Stimulated activated CD4-positive, alpha-beta T cell treated with anti-CD3 and anti-CD28 coated beads, Interleukin-1b, Interleukin-23, amount 100 ng/mL, for 4 hours (primary cell): ENCODE measurements around the gene RAD51B.

Source experiments
- DNase-seq, 2 donors: peaks; one replicate each; pipeline ENCODE4 v3.0.0-alpha.2; 2020; ENCODE audit warnings: low read depth in 2 of 2

The RAD51B gene

DNA sequence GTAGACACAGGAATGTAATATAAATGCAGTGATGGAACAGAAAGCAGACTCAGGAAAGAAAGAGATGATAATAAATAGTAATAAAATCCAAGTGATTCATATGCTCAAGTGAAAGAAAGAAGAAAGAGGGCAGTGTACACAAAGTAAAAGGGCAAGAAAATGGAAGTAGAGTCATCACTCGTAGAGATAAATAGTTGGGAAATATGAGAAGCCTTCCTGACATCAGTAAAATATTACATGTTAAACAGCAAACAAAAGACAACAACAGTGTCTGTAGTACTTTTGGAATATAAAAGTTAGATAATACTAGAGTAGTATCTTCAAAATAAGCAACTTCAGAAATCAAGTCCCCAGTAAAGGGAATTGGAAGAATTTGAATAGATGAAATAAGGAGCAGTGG lies 412.3 kb downstream of the RAD51B start:
- no peak for DNase-seq

DNA sequence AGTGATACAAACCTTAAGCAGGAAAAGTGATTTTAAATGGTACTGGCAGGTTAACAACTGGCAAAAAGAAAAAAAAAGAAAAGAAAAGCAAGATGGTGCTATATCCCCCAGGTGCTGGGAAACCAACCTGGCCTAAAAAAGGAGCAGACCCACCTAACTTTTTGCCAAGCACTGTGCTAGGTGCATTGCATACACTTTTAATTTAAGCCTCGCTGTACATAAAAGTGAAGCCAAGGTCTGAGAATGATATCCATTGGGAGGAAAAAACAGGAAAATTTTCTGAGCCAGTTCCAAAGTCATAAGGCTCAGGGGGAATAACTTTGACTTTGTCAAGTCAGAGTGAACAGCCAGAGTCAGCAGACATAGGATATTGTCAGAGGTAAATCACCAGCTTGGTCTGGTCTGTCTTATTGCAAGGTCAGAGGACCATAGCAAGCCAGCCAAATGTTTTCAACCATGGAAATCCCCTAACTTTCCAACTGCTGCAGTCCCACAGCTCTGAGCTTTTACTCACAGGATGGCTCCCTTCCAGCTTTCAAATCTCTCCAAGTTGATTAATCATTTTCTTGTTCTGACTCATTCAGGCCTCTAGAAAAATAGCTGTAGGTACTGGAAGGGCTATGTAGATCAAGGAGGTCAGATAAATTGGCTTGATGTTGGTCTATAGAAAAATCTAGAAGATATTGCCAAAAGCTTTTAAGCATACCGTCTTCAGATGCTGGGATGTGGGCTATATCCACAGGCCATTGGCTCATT lies 412.9 kb downstream of the RAD51B start:
- peak in 1 of 2 donors; percentile 3 for DNase-seq

DNA sequence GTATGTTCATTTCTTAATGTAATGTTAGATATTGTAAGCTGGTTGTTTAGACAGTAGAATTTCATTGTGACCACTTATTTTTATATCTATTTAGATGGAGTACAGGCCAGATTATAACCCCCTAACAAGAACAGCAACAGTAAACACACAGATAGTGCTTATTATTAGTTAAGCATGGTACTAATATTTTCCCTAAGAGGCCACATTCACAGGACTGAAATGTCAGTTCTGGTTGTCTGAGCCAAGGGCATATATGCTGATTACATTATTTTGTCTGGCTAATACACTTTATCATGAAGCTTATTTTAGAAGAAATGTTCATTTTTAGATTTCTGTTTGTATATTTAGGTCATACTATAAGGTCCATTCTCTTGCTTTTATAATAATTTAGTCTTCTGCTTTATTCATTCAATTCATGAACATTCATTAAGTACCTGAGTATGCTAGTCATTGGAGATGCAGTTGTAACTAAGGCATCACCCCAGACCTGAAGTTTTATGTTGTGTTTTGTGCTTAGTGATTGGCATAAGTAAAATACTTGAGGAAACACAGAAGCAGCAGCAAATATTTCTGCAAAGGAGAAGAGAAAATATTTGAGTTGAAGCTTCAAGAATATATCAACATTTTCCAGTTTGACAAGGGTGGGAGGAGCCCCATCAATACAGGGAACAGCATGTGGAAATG lies 413.7 kb downstream of the RAD51B start:
- no peak for DNase-seq

- no peak for DNase-seq
These were observed 414.7 kb downstream of the RAD51B start for GRCh38 chr14:68234101-68234905.

DNA sequence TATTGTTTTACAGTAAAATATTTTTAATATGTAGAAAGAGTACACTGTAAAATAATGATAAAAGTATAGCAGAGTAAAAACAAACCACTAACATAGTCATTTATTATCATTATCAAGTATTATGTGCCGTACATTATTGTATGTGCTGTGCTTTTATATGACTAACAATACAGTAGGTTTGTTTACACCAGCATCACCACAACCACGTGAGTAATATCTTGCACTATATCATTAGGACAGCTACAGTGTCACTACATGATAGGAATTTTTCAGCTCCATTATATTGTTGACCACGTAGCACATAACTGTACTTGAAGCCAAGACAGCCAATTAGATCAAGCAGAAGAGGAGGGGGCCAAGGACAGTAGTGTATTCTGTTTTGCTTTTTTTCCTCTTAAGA lies 415.4 kb downstream of the RAD51B start:
- no peak for DNase-seq

- DNase-seq, result no peak
These were observed 417.2 kb downstream of the RAD51B start for GRCh38 chr14:68236582-68237458.

GRCh38 chr14:68238551-68238950 lies 419.0 kb downstream of the RAD51B start:
- no peak for DNase-seq

- DNase-seq, result no peak
These were observed 419.4 kb downstream of the RAD51B start for GRCh38 chr14:68238976-68239375.

DNA sequence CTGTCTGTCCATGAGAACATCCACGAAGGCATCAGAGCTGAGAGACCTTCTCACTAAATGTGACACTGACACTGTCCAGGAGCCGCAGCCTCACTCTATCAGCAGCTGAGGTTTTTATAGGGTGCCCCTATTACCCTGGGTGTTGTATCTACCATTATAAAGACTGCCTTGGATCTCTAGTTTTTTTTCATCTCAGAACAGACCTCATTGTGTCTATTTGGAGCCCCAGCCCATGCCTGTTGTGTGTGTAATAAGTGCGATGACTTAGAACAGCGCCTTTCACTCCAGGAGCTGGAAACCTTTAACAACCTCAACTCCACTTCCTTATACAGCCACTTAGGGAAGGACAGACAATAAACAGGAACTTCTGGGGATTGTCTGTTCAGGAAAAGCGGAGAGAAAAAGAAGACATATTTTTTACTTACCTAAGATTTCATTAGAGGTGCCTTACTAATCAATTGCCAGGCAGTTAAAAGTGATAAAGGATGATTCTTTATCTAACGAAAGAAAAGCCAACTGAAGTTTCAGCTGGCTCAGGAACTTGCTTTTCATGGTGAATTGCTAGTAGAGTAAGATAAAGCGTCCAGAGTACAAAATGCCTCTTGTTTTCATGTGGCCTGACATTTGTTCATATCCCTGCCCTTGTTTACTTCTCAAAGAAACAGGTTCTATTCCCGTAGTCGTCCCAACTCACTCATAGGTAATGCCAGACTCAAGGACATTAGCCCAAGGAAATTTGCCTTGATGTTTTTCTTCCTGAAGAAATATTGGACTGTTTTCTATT lies 420.6 kb downstream of the RAD51B start:
- DNase-seq, result no peak

- no peak for DNase-seq
These were observed 422.4 kb downstream of the RAD51B start for GRCh38 chr14:68241862-68242487.

- DNase-seq, result no peak
These were observed 424.0 kb downstream of the RAD51B start for GRCh38 chr14:68243450-68244010.

DNA sequence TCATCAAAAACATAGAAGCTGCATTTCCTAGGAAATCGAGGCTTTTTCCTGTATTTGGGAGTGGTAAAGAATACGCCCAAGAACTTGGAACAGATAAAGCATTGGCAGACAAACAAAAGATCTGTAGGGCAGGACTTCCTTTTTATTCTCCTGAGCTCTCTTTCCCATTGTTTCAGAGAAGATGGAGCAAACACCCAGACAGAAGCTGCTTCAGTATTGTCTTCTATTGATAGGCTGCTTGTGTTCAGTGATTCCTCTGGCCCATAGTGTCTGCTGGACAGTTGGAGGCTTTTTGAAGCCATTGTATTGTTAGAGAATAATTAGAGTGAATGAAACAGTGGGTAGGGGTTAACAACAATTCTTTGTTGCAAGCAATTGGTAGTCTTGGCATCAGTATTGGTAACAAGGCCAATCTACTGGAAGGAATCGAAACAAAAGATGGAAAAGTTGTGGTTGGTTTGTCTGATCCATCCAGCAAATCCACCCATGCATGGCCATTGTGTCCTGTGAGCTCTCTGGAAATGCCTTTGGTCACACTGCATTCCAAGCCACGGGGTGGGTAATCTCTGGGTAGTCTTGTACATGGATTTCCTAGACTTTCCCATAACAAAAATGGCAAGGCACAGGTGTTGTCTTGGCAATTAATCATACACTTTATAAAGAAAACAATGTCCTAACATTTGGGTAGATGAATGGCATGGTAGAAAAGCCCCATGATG lies 424.8 kb downstream of the RAD51B start:
- DNase-seq, result no peak

DNA sequence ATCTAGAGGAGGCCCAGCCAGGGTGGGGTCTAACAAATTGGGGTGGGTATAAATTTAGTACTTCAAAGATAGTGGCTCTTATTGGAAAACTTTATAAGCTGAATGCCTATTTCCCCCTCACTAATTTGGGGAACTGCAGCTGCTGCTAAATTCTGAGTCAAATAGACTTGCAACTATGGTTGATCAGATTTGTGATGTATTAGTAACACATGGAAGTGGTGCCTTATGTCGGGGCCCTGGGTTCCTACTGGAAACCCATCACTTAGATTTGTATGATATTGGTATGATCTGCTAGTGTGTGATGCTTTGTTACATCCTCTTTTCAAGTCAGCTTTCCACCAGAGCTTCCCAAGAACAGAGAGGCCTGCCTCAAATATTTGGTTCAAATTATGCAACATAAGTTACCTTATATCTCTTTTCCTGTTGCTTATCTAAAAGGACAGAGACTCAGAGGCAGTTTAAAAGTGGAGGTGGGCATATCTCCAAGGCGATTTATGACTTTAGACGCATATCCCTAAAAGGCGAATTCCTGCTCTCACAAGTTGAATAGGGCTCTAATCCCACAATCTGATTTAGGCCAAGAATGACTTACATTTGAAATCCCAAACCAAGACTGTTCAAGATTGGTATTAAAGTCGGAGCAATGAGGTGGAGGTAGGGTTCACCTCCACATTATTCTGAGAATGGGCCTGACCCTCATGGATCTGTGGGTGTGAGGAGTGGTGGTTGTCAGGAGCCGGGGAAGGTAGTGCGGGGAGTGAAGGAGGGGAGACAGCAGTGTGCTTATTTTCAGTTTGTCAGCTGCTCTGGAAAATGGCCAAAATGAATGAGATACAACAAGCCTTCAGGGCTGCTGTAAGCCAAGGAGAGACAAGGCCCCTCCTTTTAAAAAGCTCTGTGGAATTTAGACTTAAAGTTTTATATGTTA lies 425.8 kb downstream of the RAD51B start:
- DNase-seq, result no peak

DNA sequence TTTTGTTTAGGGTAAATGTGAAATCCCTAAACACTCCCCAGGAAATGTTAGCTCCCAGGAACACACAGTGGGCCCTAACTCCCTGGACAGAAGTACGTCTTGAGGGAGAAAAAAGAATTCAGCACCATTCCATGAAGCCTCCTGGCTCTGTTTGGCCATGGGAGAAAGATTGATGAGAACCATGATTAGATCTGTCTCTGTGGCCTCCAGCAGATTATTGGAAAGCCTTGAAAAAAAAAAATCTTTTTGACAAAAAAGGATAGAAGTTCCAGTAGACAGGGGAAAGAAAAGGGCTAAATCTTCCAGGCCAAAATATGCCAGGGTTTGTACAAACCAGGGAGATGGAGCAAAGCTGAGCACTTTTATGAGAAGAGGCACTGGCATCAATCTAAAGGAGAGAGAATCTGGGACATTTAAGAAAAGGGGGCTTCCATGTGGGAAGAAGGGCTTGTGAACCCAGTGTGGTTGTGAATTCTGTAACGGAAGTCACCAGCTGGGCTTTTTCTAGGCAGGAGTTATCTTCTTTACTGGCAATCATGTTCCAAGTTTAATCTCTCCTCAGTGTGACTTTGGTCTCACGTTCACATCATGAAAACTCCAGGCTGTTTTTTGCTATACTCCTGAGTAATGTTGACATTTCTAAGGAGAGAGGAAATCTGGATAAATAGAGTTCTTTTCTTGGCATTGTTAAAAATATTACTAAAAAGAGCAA lies 426.7 kb downstream of the RAD51B start:
- DNase-seq, result no peak

DNA sequence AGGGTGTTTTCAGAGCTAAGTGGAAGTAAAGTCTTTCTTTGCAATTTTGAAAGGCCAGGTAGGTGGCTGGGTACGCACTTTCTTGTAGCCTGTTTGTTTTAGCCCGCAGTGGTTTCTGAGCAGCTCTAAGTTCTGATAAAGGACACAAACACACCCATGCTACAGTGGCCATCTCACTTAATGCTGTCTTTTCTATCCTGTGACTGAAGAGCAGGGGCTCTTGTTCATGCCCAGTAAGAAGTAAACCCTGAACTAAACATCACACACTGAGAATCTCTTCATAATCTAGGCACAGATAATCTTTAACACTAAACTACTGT lies 427.2 kb downstream of the RAD51B start:
- no peak for DNase-seq

DNA sequence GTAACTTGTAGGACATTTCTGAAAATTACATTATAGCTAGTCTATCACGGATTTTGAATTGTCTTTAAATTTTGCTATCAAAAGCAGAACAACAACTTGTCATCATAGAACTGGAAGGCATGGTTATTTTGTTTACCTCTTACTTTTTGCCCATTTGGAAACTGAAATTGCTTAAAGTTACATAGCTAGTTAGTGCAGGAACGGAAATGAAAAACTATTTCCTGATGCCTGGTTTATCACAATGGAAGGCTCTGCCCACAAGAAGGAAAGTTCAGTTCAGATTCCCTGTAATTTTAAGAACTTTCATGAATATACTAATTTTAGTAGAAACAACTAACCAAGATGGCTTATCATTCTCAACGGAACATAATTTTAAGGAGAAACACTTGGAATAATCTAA lies 427.7 kb downstream of the RAD51B start:
- no peak for DNase-seq

- DNase-seq, result no peak
These were observed 428.2 kb downstream of the RAD51B start for GRCh38 chr14:68247676-68248268.
